HepG2 (cell line): ENCODE results near the gene BTG4. TPM values are rescaled to one million over a fixed set of nuclear protein-coding genes. Genes with fewer than 3 reads are reported as not detected.

ENCODE experiments used
- ATAC-seq: fragments of 200-7000 bp; cut with Tn5 transposase; 3 replicates; pipeline ENCODE4 v1.9.1; 2020; ENCODE audit warnings: mild to moderate bottlenecking, moderate library complexity
- BruUV-seq: library from RNA; stranded (reverse); fragments of 400-500 nt; replicated peaks from 2 replicates; lab custom pipeline; 2021; lab: Mats Ljungman, UMichigan
- CTCF ChIA-PET: fragments of 300-600 bp; formaldehyde crosslinking; extraction: SDS; loops from one replicate; lab custom pipeline; 2021; ENCODE audit warnings: low total read pairs, inconsistent platforms, low intra/inter-chr PET ratio; lab: Yijun Ruan, JAX
- POLR2A ChIA-PET: fragments of 350-600 bp; sonication (Branson Sonifier 250); formaldehyde crosslinking; loops from one replicate; lab custom pipeline; 2020; ENCODE audit warnings: antibody characterized with exemption, inconsistent platforms; lab: Yijun Ruan, JAX
- DNase-seq: peaks from one replicate; pipeline ENCODE4 v3.0.0-alpha.2; 2015; ENCODE audit warnings: low spot score
- FAIRE-seq: peaks from 3 replicates; lab custom pipeline; 2011; peaks lifted over from hg19 to GRCh38; lab: Jason Lieb, UNC
- H2AFZ ChIP-seq: one replicate; pipeline ENCODE4 v1.6.1; 2011; ENCODE audit warnings: low read length, inconsistent platforms
- H3K27ac ChIP-seq: fragments of 300-600 bp; 3 replicates; pipeline ENCODE4 v1.8.0; 2011; ENCODE audit warnings: mixed run types, mild to moderate bottlenecking, mixed read lengths, low read length, inconsistent platforms; ENCODE audit not compliant: insufficient read depth; ENCODE audit errors: extremely low read length
- H3K27me3 ChIP-seq, 2 experiments: fragments of 200-600 bp in 1 of 2; 2 replicates in 1 of 2; 3 replicates in 1 of 2; pipeline versions ENCODE4 v1.6.0 to v1.8.0; 2011; ENCODE audit warnings: low read length in 2 of 2, mild to moderate bottlenecking in 2 of 2, moderate library complexity in 2 of 2, inconsistent platforms in 1 of 2; ENCODE audit not compliant: insufficient read depth in 2 of 2, control insufficient read depth in 1 of 2
- H3K36me3 ChIP-seq, 2 experiments: fragments of 200-600 bp in 1 of 2; replicated peaks in 1 of 2; 2 replicates in 1 of 2; 3 replicates in 1 of 2; pipeline versions ENCODE4 v1.5.1 to v1.8.0; 2011; ENCODE audit warnings: low read length in 2 of 2, inconsistent platforms in 1 of 2; ENCODE audit not compliant: insufficient read depth in 2 of 2, control insufficient read depth in 1 of 2
- H3K4me1 ChIP-seq: 2 replicates; pipeline ENCODE4 v1.5.1; 2012; ENCODE audit warnings: low read length, inconsistent platforms; ENCODE audit not compliant: insufficient read depth
- H3K4me2 ChIP-seq: 2 replicates; pipeline ENCODE4 v1.6.0; 2011; ENCODE audit warnings: low read depth, low read length, inconsistent platforms
- H3K4me3 ChIP-seq, 3 experiments: fragments of 200-600 bp in 1 of 3; sonication (generic), shearing (Covaris generic) in 1 of 3; replicated peaks in 1 of 3; 2 replicates each; pipeline ENCODE4 v1.5.1; 2011 to 2016; ENCODE audit warnings: low read length in 3 of 3, inconsistent platforms in 2 of 3, low read depth in 2 of 3, mild to moderate bottlenecking in 2 of 3, control low read depth in 1 of 3, mixed read lengths in 1 of 3; ENCODE audit not compliant: insufficient read depth in 1 of 3
- H3K79me2 ChIP-seq: one replicate; pipeline ENCODE4 v1.6.1; 2011; ENCODE audit warnings: low read length, inconsistent platforms; ENCODE audit not compliant: insufficient read depth
- H3K9ac ChIP-seq: 2 replicates; pipeline ENCODE4 v1.6.0; 2011; ENCODE audit warnings: mild to moderate bottlenecking, low read depth, low read length, inconsistent platforms; ENCODE audit not compliant: insufficient read depth
- H3K9me3 ChIP-seq: 2 replicates; pipeline ENCODE4 v1.5.1; 2012; ENCODE audit warnings: mild to moderate bottlenecking, low read length
- H4K20me1 ChIP-seq: 2 replicates; pipeline ENCODE4 v1.6.0; 2011; ENCODE audit warnings: inconsistent platforms, mild to moderate bottlenecking, low read length, moderate library complexity; ENCODE audit not compliant: insufficient read depth
- HNF1A ChIP-seq, 2 experiments: sonication (generic) in 1 of 2; formaldehyde crosslinking in 1 of 2; IDR thresholded peaks; 2 replicates each; pipeline versions ENCODE4 v1.4.0 to v1.6.1; 2016 to 2020; ENCODE audit warnings: borderline replicate concordance in 1 of 2, low read depth in 1 of 2, mild to moderate bottlenecking in 1 of 2, missing genetic modification reagents in 1 of 2
- ISL2 ChIP-seq: sonication (generic); formaldehyde crosslinking; IDR thresholded peaks from 2 replicates; pipeline ENCODE4 v1.5.0; 2020; ENCODE audit warnings: missing genetic modification reagents
- KDM2A ChIP-seq: sonication (generic); formaldehyde crosslinking; IDR thresholded peaks from 2 replicates; pipeline ENCODE4 v1.4.0; 2020; ENCODE audit warnings: low read depth, missing genetic modification reagents, borderline replicate concordance
- MAFF ChIP-seq: IDR thresholded peaks from 2 replicates; pipeline ENCODE4 v1.6.1; 2011; ENCODE audit warnings: low read depth, low read length, improper control_type of control experiment
- MAFK ChIP-seq, 2 experiments: IDR thresholded peaks in 1 of 2; conservative IDR thresholded peaks in 1 of 2; 2 replicates each; pipeline ENCODE4 v1.6.1; 2011; ENCODE audit warnings: improper control_type of control experiment in 2 of 2, low read length in 2 of 2
- PAX8 ChIP-seq: sonication (generic); formaldehyde crosslinking; IDR thresholded peaks from 2 replicates; pipeline ENCODE4 v1.8.0; 2022; ENCODE audit warnings: mild to moderate bottlenecking, missing genetic modification reagents, borderline replicate concordance
- RAD21 ChIP-seq: fragments of 450-650 bp; formaldehyde crosslinking; IDR thresholded peaks from 2 replicates; pipeline ENCODE4 v1.5.0; 2020; ENCODE audit warnings: mild to moderate bottlenecking
- SALL2 ChIP-seq: sonication (generic); formaldehyde crosslinking; IDR thresholded peaks from 2 replicates; pipeline ENCODE4 v1.8.1; 2023; ENCODE audit warnings: mild to moderate bottlenecking, missing genetic modification reagents, inconsistent platforms
- THYN1 ChIP-seq: sonication (generic); formaldehyde crosslinking; IDR thresholded peaks from 2 replicates; pipeline ENCODE4 v1.8.1; 2023; ENCODE audit warnings: low read depth, mild to moderate bottlenecking, moderate library complexity, missing genetic modification reagents, borderline replicate concordance
- ZBTB2 ChIP-seq: sonication (generic); formaldehyde crosslinking; IDR thresholded peaks from 2 replicates; pipeline ENCODE4 v1.8.0; 2022; ENCODE audit warnings: low read depth, missing genetic modification reagents
- ZNF138 ChIP-seq: sonication (generic); formaldehyde crosslinking; IDR thresholded peaks from 2 replicates; pipeline ENCODE4 v1.5.0; 2020; ENCODE audit warnings: mild to moderate bottlenecking, low read depth, missing genetic modification reagents
- ZNF280D ChIP-seq: sonication (generic); formaldehyde crosslinking; IDR thresholded peaks from 2 replicates; pipeline ENCODE4 v1.5.1; 2020; ENCODE audit warnings: mild to moderate bottlenecking, missing genetic modification reagents
- WGBS: methylation state at CpG from one replicate; pipeline ENCODE4 v1.1.6; 2017; ENCODE audit warnings: low lambda C conversion rate; 5-methylcytosine and 5-hydroxymethylcytosine counted together
- in situ Hi-C: cut with HindIII; loops from 2 replicates; pipeline ENCODE4 v1.10.0; 2017; ENCODE audit warnings: low pct_unique_long_range_greater_than_20kb; ENCODE audit not compliant: extremely low pct_ligation_motif_present
- intact Hi-C: fragments of 100-400 bp; cut with micrococcal nuclease; formaldehyde crosslinking; loops from one replicate; pipeline ENCODE4 v1.10.0; 2022; ENCODE audit not compliant: unreplicated experiment
- polyA plus RNA-seq, 8 experiments: library from polyadenylated mRNA; depleted of rRNA in 3 of 8; stranded (reverse) in 7 of 8; unstranded in 1 of 8; fragments of >200 nt; fragmentation: Illumina TruSeq in 4 of 8; extraction: Trizol in 4 of 8; gene quantifications; 2 replicates each; pipeline versions ENCODE4 v1.2.1 to v1.2.3, GENCODE V29; 2011 to 2016; ENCODE audit warnings: low read depth in 4 of 8, missing spikeins in 1 of 8, mixed read lengths in 1 of 8; ENCODE audit not compliant: insufficient read depth in 1 of 8
- total RNA-seq, 5 experiments: library from RNA; depleted of rRNA; stranded (reverse); fragments of >200 nt; fragmentation: Illumina TruSeq; extraction: Trizol; gene quantifications; 2 replicates each; pipeline ENCODE4 v1.2.3, GENCODE V29; 2016; ENCODE audit warnings: low read depth in 1 of 5

The BTG4 gene
- total and polyA plus RNA-seq, 2 of the 13 experiments (the other 11 are each of a cell fraction or from before 2014, with no cell fraction given) = not detected

GRCh38 chr11:111527279-111527678 lies 15.1 kb upstream of the BTG4 start:
- no peak overlapping the region for H3K4me2 ChIP-seq
- in situ Hi-C loops = no loop called here
- no peak overlapping the region for H2AFZ ChIP-seq
- peaks cover 0 to 17% of the 10 kb centered on the region in 2 experiments; a peak in 2 of 5 replicates for H3K27me3 ChIP-seq
- no peak for ATAC-seq
- ChIA-PET POLR2A (no interaction called here), CTCF (no interaction called here)
- DNase-seq = no peak
- no peak overlapping the region for H3K9ac ChIP-seq
- H3K4me1 ChIP-seq = no peaks in the 10 kb centered on the region
- WGBS = 0% methylated on average over 1 of the region's 1 CpG
- no peaks in the 10 kb centered on the region for H3K9me3 ChIP-seq
- TF ChIP-seq RAD21 (CRISPR knock-in tag) (no peak), ZNF138 (CRISPR knock-in tag) (no peak), ZBTB2 (CRISPR knock-in tag) (no peak), KDM2A (CRISPR knock-in tag) (no peak), HNF1A (IDR thresholded peaks at IDR 0.05; ENCODE audit: low read depth) (no peak), HNF1A (CRISPR knock-in tag; IDR thresholded peaks at IDR 0.05; ENCODE audit: borderline replicate concordance) (no peak), THYN1 (CRISPR knock-in tag) (no peak), MAFK (conservative IDR thresholded peaks at IDR 0.05 in 1 of 2, IDR thresholded peaks at IDR 0.05 in 1 of 2; ENCODE audit: low read length in 2 of 2) (peak in 1 of 2 experiments; percentile 80; a peak in 3 of 4 replicates), SALL2 (no peak), PAX8 (CRISPR knock-in tag) (no peak), ZNF280D (CRISPR knock-in tag) (no peak), ISL2 (no peak), MAFF (peak; percentile 78)
- TF ChIP-seq, all 625 proteins: peak for 2
- no TSS peak for BruUV-seq
- intact Hi-C loops = no loop called here
- H3K36me3 ChIP-seq = no peaks in the 10 kb centered on the region
- no peak overlapping the region for H3K4me3 ChIP-seq
- FAIRE-seq = no peak
- no peaks in the 10 kb centered on the region for H3K79me2 ChIP-seq
- no peaks in the 10 kb centered on the region for H4K20me1 ChIP-seq
- no peak overlapping the region for H3K27ac ChIP-seq
